GM19025 (cell line): ENCODE data around the gene ZNF280B.
"Not testable (repeated sequence)": the region's sequence is repeated elsewhere in the genome, so short reads cannot be mapped to it uniquely, and the experiment has no call there.

ENCODE experiments used
- ATAC-seq: cut with Tn5 transposase; IDR thresholded peaks from one replicate; pipeline ENCODE4 v1.9.1; 2021; ENCODE audit warnings: mild to moderate bottlenecking, low read depth, moderate library complexity; ENCODE audit not compliant: unreplicated experiment

ZNF280B gene

GRCh38 chr22:22510833-22511232, 2.3 kb upstream of the ZNF280B start:
- ATAC-seq = not testable (repeated sequence)

DNA sequence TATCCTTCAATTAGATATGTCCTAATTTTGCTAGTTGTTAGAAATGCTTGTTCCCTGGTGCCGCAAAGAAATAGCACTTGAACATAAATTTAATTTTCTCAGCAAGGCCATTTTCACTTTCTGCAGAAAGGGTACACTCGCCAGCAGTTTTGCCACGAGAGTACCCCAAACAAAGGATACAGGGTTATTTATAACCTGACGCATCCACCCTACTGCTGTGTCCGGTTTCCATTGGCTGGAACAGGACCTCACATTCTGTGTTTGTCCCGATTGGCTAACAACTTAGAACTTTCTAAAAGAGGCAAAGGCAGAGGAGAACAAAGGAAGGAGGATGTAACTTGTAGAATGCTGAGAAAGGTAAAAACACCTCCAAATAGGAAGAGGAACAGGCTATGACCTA, 1.4 kb upstream of the ZNF280B start:
- ATAC-seq = not testable (repeated sequence)

- no peak for ATAC-seq
These were observed 734 bp downstream of the ZNF280B start for GRCh38 chr22:22507743-22508273.

GRCh38 chr22:22506736-22507135, 1.8 kb downstream of the ZNF280B start:
- no peak for ATAC-seq

DNA sequence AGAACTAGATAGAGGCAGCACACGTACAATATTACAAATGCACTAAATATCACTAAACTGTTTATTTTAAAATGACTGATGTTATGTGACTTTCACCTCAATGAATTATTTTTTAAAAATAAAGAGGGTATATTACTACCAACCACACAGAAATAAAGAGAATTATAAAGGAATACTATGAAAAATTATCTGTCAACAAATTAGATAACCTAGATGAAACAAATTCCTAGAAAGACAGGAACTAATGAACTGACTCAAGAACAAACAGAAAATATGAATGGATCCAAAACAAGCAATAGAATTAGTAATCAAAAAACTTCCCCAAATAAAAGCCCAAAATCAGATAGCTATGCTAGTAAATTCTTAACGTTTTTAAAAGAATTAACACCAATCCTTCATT, 10.3 kb downstream of the ZNF280B start:
- ATAC-seq = no peak

DNA sequence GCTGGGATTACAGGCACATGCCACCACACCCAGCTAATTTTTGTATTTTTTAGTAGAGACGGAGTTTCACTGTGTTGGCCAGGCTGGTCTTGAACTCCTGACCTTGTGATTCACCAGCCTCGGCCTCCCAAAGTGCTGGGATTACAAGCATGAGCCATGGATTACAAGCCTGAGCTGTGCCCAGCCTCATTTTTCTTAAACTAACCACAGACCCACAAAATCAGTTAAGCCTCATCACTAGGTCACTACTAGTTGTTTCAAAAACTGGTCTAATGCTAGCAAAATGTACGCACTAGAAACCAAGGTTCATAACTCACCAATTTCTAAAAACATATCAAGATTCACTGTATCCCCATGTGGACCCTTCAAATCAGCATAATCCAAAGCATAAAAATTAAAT, 17.0 kb downstream of the ZNF280B start:
- ATAC-seq = not testable (repeated sequence)

GRCh38 chr22:22488736-22489135, 19.8 kb downstream of the ZNF280B start:
- ATAC-seq = no peak

DNA sequence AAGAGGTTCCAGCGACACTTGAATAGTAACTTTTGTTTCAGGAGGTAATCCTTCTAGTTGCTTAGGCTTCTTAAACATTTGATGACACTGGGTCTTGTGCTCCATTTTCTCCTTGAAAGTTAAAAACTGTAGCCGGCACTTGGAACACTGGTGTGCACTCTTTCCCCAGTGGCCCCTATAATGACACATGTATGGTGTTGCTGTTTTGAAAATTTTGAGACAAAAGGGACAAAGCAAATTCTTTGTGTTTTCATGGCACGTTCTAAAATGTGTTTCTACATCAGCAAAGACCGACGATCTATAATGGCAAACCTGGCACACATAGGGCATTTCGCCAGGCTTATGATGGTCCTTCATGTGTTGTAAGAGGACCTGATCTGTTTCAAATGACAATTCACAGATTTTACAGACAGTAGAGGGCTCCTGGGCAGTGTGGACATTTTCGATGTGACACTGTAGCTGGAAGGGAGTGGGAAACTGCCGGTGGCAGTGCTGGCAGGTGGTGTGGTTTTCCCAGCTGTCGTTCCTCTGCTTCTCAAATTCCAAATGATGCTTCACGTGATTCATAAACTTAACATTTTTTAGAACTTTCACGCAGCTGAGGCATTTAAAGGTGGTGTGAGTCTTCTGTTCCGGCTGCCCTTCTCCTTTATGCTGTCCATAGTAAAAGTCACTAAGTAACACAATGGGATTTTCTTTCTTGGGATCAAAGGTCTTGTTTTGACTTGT, 20.5 kb downstream of the ZNF280B start:
- ATAC-seq = no peak

DNA sequence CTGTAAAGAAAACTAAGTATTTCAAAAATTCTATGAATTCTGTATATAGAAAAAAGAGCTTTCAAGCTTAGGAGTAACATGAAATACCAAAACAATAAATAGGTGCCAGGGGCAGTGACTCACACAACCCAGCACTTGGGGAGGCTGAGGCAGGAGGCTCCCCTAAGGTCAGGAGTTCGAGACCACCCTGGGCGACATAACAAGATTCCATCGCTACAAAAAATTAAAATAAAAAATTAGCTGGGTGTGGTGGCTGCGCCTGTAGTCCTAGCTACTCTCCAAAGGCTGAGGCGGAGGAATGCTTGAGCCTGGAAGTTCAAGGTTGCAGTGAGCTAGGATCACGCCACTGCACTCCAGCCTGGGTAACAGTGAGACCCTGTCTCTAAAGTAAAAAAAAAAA, 21.5 kb downstream of the ZNF280B start:
- ATAC-seq = no peak

DNA sequence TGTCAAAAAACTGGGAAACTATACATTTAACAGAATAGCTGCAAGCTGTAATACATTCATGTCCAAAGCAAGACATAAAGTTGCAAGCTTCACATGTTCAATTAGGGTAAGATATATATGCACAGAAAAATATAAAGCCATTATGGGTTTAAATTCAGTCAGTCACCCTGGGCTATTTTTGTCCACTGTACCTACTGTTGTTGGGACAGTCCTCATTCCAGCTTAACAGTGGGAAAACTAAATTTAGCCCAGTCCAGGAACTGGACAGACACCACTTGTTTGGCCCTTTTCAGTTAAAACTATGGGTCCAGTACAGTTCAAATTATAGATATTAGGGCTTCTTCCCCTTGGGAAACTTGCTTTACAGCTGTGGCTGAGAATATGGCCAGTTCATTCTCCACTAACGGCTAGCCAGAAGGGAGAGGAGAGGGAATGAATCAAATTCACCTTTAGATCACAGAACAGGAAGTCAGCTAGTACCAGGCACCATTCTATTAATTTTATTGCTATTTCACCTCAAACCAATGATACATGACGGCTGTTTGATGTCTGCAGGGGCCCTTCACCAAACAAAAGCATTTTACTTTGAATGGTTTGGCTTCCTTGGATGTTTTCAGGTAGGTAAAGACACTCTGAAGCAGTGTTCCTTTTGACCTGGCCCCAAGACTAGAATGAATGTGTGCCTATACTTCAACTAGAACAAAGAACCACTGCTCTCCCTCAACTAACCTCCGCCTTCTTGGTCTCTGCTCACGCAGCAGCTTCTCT, 22.2 kb downstream of the ZNF280B start:
- no peak for ATAC-seq

- ATAC-seq = no peak
These were observed 23.0 kb downstream of the ZNF280B start for GRCh38 chr22:22485524-22485923.

- no peak for ATAC-seq
These were observed 24.5 kb downstream of the ZNF280B start for GRCh38 chr22:22484023-22484422.

- ATAC-seq = no peak
These were observed 27.6 kb downstream of the ZNF280B start for GRCh38 chr22:22480940-22481339.

- no peak for ATAC-seq
These were observed 28.5 kb downstream of the ZNF280B start for GRCh38 chr22:22479999-22480532.

- no peak for ATAC-seq
These were observed 29.4 kb downstream of the ZNF280B start for GRCh38 chr22:22479116-22479515.

DNA sequence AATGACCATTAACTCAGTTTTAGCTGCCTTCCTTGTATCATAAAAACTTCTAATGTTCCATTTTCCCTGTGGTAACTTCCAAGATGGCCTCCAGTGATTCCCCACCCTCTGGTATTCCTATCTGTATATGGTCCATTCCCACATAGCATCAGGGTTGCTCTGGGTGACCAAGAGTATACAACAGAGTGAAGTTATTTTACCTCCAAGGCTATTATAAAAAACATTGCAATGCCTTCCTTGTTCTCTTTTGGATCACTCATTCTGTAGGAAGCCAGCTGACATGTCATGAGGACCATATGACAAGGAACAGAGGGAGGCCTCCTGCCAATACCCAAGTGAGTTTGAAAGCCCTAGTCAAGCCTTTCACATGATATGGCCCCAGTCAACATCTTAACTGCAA, 30.1 kb downstream of the ZNF280B start:
- ATAC-seq = no peak

DNA sequence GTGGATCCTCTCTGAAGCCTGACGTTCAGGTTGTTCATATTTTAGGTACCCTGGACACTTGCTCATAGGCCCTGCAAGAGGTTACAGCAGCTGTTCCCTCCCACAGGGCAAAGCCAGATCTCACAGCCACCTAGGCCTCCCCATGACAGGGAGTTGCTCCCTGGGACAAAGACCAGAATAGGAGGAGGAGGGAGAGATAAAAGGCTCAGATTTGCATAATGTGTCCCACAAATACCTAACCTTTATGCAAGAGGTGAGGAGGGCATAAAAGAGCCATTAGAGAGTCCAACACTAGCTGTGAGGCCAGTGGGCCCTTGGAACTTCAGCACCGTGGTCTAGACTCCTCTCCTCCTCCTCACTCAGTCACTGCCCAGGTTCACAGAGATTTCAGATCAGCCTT, 33.8 kb downstream of the ZNF280B start:
- ATAC-seq = no peak

GRCh38 chr22:22471104-22471503, 37.4 kb downstream of the ZNF280B start:
- ATAC-seq = not testable (repeated sequence)

DNA sequence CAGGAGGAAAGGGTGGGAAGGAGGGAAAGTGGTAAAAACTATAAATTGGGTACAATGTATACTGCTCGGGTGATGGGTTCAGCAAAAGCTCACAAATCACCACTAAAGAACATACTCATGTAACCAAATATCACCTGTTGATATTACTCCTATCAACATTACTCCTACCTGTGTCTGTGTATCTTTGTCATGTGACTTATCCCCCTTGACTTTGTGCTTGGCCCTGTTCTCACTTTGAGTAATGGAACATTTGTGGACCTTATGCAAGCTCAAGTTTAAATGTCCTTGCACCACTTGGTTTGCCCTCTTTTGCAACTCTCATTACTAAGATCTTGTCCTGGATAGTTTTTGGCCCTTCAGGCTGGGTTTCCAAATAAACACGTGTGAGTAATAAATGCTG, 39.0 kb downstream of the ZNF280B start:
- no peak for ATAC-seq

DNA sequence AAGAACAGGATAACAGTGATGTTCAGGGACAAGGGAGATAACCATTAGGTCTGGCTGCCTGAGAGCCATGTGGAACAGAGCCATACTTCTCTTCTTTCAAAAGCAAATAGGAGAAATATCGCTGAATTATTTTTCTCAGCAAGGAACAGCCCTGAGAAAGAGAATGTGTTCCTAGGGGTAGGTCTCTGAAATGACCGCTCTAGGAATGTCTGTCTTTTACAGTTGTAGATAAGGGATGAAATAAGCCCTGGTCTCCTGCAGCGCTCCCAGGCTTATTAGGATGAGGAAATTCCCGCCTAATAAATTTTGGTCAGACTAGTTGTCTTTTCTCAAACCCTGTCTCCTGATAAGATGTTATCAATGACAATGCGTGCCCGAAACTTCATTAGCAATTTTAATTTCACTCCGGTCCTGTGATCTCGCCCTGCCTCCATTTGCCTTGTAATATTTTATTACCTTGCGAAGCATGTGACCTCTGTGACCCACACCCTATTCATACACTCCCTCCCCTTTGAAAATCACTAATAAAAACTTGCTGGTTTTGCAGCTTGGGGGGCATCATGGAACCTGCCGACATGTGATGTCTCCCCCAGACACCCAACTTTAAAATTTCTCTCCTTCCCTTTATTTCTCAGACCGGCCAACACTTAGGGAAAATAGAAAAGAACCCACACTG, 39.6 kb downstream of the ZNF280B start:
- not testable (repeated sequence) for ATAC-seq

DNA sequence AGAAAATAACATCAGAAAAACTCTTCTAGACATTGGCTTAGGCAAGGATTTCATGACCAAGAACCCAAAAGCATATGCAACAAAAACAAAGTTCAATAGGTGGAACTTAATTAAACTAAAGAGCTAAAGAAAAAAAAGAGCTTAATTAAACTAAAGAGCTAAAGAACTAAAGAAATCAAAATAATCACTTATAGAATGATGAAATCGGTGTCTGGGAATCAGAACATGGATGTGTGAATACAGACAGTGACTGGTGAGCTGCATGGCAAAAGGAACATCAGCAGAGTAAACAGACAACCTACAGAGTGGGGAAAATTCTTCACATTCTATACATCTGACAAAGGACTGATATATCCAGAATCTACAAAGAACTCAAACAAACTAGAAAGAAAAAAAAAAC, 41.4 kb downstream of the ZNF280B start:
- no peak for ATAC-seq
